Measurements from ENCODE around the gene CDS2.

Gene CDS2

GRCh38 chr20:5153612-5154542 lies 27.1 kb downstream of the CDS2 start:
- DNase-seq (ENCODE audit: low spot score) = no peak

- DNase-seq (ENCODE audit: low spot score) = no peak
Observed at GRCh38 chr20:5154543-5154925, 27.7 kb downstream of the CDS2 start.

- no peak for DNase-seq (ENCODE audit: low spot score)
Observed at GRCh38 chr20:5155404-5155803, 28.6 kb downstream of the CDS2 start.

GRCh38 chr20:5156675-5157448 lies 30.1 kb downstream of the CDS2 start:
- DNase-seq (ENCODE audit: low spot score) = no peak

- DNase-seq (ENCODE audit: low spot score) = no peak
Observed at GRCh38 chr20:5159928-5160327, 33.1 kb downstream of the CDS2 start.

- no peak for DNase-seq (ENCODE audit: low spot score)
Observed at GRCh38 chr20:5160882-5161281, 34.1 kb downstream of the CDS2 start.

GRCh38 chr20:5161536-5162164 lies 34.8 kb downstream of the CDS2 start:
- DNase-seq (ENCODE audit: low spot score) = no peak

GRCh38 chr20:5164645-5165625 lies 38.1 kb downstream of the CDS2 start:
- DNase-seq (ENCODE audit: low spot score) = no peak

GRCh38 chr20:5168651-5169396 lies 42.0 kb downstream of the CDS2 start:
- no peak for DNase-seq (ENCODE audit: low spot score)

GRCh38 chr20:5170341-5170740 lies 43.5 kb downstream of the CDS2 start:
- DNase-seq (ENCODE audit: low spot score) = no peak

- no peak for DNase-seq (ENCODE audit: low spot score)
Observed at GRCh38 chr20:5171064-5171789, 44.4 kb downstream of the CDS2 start.

GRCh38 chr20:5171790-5172164 lies 45.0 kb downstream of the CDS2 start:
- no peak for DNase-seq (ENCODE audit: low spot score)

GRCh38 chr20:5172167-5172601 lies 45.4 kb downstream of the CDS2 start:
- DNase-seq (ENCODE audit: low spot score) = no peak

GRCh38 chr20:5172903-5173463 lies 46.2 kb downstream of the CDS2 start:
- no peak for DNase-seq (ENCODE audit: low spot score)

- DNase-seq (ENCODE audit: low spot score) = no peak
Observed at GRCh38 chr20:5173751-5174150, 46.9 kb downstream of the CDS2 start.

GRCh38 chr20:5177071-5177470 lies 50.3 kb downstream of the CDS2 start:
- no peak for DNase-seq (ENCODE audit: low spot score)

GRCh38 chr20:5178046-5178445 lies 51.2 kb downstream of the CDS2 start:
- DNase-seq (ENCODE audit: low spot score) = no peak

GRCh38 chr20:5180421-5180820 lies 53.6 kb downstream of the CDS2 start:
- DNase-seq (ENCODE audit: low spot score) = no peak

GRCh38 chr20:5180933-5181332 lies 54.1 kb downstream of the CDS2 start:
- DNase-seq (ENCODE audit: low spot score) = no peak

GRCh38 chr20:5181492-5181891 lies 54.7 kb downstream of the CDS2 start:
- no peak for DNase-seq (ENCODE audit: low spot score)

Data from activated CD4-positive, alpha-beta T cell treated with anti-CD3 and anti-CD28 coated beads, Interleukin-2, Interleukin-4, amounts not matched to agents 100 ng/mL and 50 ng/mL, durations not matched to agents 16 hours and 8 hours (primary cell).